HCT116 (cell line): ENCODE data around the gene SPG7.

Source experiments
- POLR2A ChIP-seq: IDR thresholded peaks from 2 replicates; pipeline ENCODE4 v1.7.0; 2011; ENCODE audit warnings: borderline replicate concordance; ENCODE audit not compliant: insufficient read depth, insufficient read length; ENCODE audit errors: extremely low read depth
- POLR2AphosphoS5 ChIP-seq: IDR thresholded peaks from 2 replicates; pipeline ENCODE4 v1.6.1; 2011; ENCODE audit warnings: mild to moderate bottlenecking, low read depth, low read length, moderate library complexity
- SIN3A ChIP-seq: IDR thresholded peaks from 2 replicates; pipeline ENCODE4 v1.6.1; 2012; ENCODE audit warnings: low read depth
- TF ChIP-seq, protein P1 (sequence below), 3 experiments: fragments of 200-600 bp in 1 of 3; sonication (generic) in 1 of 3; IDR thresholded peaks in 2 of 3; conservative IDR thresholded peaks in 1 of 3; 2 replicates each; pipeline ENCODE4 v1.5.1; 2012 to 2017; ENCODE audit warnings: low read depth in 2 of 3, low read length in 2 of 3, antibody characterized with exemption in 1 of 3, borderline replicate concordance in 1 of 3, control low read depth in 1 of 3, mild to moderate bottlenecking in 1 of 3, mixed read lengths in 1 of 3, mixed run types in 1 of 3, moderate library complexity in 1 of 3; ENCODE audit not compliant: insufficient read depth in 1 of 3

DNA sequence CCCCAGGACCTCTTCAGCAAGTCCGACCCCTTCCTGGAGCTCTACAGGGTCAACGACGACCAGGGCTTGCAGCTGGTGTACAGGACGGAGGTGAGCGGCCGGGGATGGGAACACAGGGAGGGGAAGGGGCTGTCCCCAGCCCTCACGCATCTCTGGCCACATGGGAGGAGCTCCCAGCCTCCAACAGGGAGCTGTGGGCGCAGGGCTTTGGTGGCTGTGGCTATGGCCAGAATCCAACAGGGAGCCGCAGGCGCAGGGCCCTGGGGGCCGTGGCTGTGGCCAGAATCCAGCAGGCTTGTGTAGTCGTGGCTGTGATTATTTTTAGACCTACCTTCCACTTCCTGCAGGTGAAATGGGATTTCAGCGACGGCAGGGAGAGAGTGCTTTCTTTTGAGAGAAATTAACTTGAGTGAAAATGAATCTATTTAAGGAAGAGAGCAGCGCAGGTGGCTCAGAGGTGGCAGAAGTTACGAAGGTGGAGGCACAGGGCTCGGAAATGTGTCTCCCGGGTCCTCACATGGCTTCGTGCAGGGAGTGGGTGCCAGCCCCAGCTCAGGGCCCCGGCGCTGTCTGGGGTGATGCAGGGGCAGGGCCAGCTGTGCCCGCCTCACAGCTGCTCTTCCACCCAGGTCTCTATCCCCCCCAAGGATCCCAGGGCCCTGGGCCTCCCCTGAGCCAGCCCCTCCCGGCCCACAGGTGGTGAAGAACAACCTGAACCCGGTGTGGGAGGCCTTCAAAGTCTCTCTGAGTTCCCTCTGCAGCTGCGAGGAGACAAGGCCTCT lies 76.8 kb downstream of the SPG7 start:
- TF ChIP-seq, protein P1, sequence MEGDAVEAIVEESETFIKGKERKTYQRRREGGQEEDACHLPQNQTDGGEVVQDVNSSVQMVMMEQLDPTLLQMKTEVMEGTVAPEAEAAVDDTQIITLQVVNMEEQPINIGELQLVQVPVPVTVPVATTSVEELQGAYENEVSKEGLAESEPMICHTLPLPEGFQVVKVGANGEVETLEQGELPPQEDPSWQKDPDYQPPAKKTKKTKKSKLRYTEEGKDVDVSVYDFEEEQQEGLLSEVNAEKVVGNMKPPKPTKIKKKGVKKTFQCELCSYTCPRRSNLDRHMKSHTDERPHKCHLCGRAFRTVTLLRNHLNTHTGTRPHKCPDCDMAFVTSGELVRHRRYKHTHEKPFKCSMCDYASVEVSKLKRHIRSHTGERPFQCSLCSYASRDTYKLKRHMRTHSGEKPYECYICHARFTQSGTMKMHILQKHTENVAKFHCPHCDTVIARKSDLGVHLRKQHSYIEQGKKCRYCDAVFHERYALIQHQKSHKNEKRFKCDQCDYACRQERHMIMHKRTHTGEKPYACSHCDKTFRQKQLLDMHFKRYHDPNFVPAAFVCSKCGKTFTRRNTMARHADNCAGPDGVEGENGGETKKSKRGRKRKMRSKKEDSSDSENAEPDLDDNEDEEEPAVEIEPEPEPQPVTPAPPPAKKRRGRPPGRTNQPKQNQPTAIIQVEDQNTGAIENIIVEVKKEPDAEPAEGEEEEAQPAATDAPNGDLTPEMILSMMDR (IDR thresholded peaks at IDR 0.05 in 2 of 3, conservative IDR thresholded peaks at IDR 0.05 in 1 of 3; ENCODE audit: borderline replicate concordance in 1 of 3, insufficient read depth in 1 of 3, low read depth in 2 of 3, low read length in 2 of 3): no peak
- TF ChIP-seq SIN3A (no peak), POLR2A (no peak), POLR2AphosphoS5 (no peak)
